HepG2 (cell line): Measurements from ENCODE around the gene PLVAP. TPM values are rescaled to one million over a fixed set of nuclear protein-coding genes. Genes with fewer than 3 reads are reported as not detected.
A peak's percentile ranks its signal among the peaks of the same experiment; 100 is the strongest.

Source experiments
- GABPA ChIP-seq, 2 experiments: IDR thresholded peaks; 2 replicates each; pipeline ENCODE4 v1.6.1; 2011 to 2016; ENCODE audit warnings: low read depth in 2 of 2, low read length in 1 of 2, missing biosample characterization in 1 of 2, missing genetic modification characterization in 1 of 2
- MAF1 ChIP-seq: sonication (generic); formaldehyde crosslinking; IDR thresholded peaks from 2 replicates; pipeline ENCODE4 v1.5.0; 2020; ENCODE audit warnings: missing genetic modification reagents, borderline replicate concordance
- NFRKB ChIP-seq: fragments of 450-650 bp; IDR thresholded peaks from 2 replicates; pipeline ENCODE4 v1.6.1; 2017
- PRPF4 ChIP-seq: fragments of 200-400 bp; formaldehyde crosslinking; IDR thresholded peaks from 2 replicates; pipeline ENCODE4 v1.6.1; 2016; ENCODE audit warnings: low read length, low read depth; ENCODE audit not compliant: poor library complexity, severe bottlenecking
- SP2 ChIP-seq: sonication (generic); formaldehyde crosslinking; IDR thresholded peaks from 2 replicates; pipeline ENCODE4 v1.5.1; 2020; ENCODE audit warnings: mild to moderate bottlenecking, missing genetic modification reagents
- SRSF9 ChIP-seq: fragments of 200-400 bp; formaldehyde crosslinking; IDR thresholded peaks from 2 replicates; pipeline ENCODE4 v1.6.1; 2018; ENCODE audit warnings: borderline replicate concordance, mild to moderate bottlenecking, low read depth, low read length; ENCODE audit not compliant: insufficient read depth, poor library complexity, severe bottlenecking
- ZNF207 ChIP-seq: fragments of 450-650 bp; IDR thresholded peaks from 2 replicates; pipeline ENCODE4 v1.6.1; 2016; ENCODE audit warnings: antibody characterized with exemption, borderline replicate concordance
- ZNF329 ChIP-seq: sonication (generic); formaldehyde crosslinking; IDR thresholded peaks from 2 replicates; pipeline ENCODE4 v1.9.0; 2021; ENCODE audit warnings: low read depth, mild to moderate bottlenecking, missing genetic modification reagents
- ZNF33B ChIP-seq: sonication (generic); formaldehyde crosslinking; IDR thresholded peaks from 2 replicates; pipeline ENCODE4 v1.5.1; 2020; ENCODE audit warnings: mild to moderate bottlenecking, missing genetic modification reagents
- ZNF350 ChIP-seq: sonication (generic); formaldehyde crosslinking; IDR thresholded peaks from 2 replicates; pipeline ENCODE4 v1.4.0; 2020; ENCODE audit warnings: mild to moderate bottlenecking, low read depth, missing genetic modification reagents, borderline replicate concordance
- ZNF646 ChIP-seq: sonication (generic); formaldehyde crosslinking; IDR thresholded peaks from 2 replicates; pipeline ENCODE4 v1.9.0; 2021; ENCODE audit warnings: mild to moderate bottlenecking, missing genetic modification reagents
- polyA plus RNA-seq, 8 experiments: library from polyadenylated mRNA; depleted of rRNA in 3 of 8; stranded (reverse) in 7 of 8; unstranded in 1 of 8; fragments of >200 nt; fragmentation: Illumina TruSeq in 4 of 8; extraction: Trizol in 4 of 8; gene quantifications; 2 replicates each; pipeline versions ENCODE4 v1.2.1 to v1.2.3, GENCODE V29; 2011 to 2016; ENCODE audit warnings: low read depth in 4 of 8, missing spikeins in 1 of 8, mixed read lengths in 1 of 8; ENCODE audit not compliant: insufficient read depth in 1 of 8
- total RNA-seq, 5 experiments: library from RNA; depleted of rRNA; stranded (reverse); fragments of >200 nt; fragmentation: Illumina TruSeq; extraction: Trizol; gene quantifications; 2 replicates each; pipeline ENCODE4 v1.2.3, GENCODE V29; 2016; ENCODE audit warnings: low read depth in 1 of 5
- TF ChIP-seq, protein P1 (sequence below): sonication (generic); formaldehyde crosslinking; IDR thresholded peaks from 2 replicates; pipeline ENCODE4 v1.5.0; 2020; ENCODE audit warnings: mild to moderate bottlenecking, missing genetic modification reagents
- TF ChIP-seq, protein P2 (sequence below): sonication (generic); formaldehyde crosslinking; conservative IDR thresholded peaks from 2 replicates; pipeline ENCODE4 v1.4.0; 2020; ENCODE audit warnings: missing genetic modification reagents
- TF ChIP-seq, protein P3 (sequence below): sonication (generic); formaldehyde crosslinking; IDR thresholded peaks from 2 replicates; pipeline ENCODE4 v1.8.1; 2023; ENCODE audit warnings: mild to moderate bottlenecking, missing genetic modification reagents

Gene PLVAP
- total and polyA plus RNA-seq, 2 of the 13 experiments (the other 11 are each of a cell fraction or from before 2014, with no cell fraction given): 0.26 TPM; not detected in 1

- TF ChIP-seq SP2 (CRISPR knock-in tag) (no peak; the same call in 1 of the 2 replicates), ZNF33B (0 out of 2 replicates have a peak, but pooled peaks have one; percentile 24), PRPF4 (no peak), ZNF350 (peak; percentile 55; the same call in 1 of the 2 replicates), SRSF9 (no peak), NFRKB (no peak), MAF1 (CRISPR knock-in tag) (no peak), ZNF207 (no peak), ZNF646 (no peak), GABPA (IDR thresholded peaks at IDR 0.05; ENCODE audit: low read depth, low read length) (no peak), GABPA (CRISPR knock-in tag; IDR thresholded peaks at IDR 0.05; ENCODE audit: low read depth) (peak; percentile 65), ZNF329 (CRISPR knock-in tag) (no peak)
- TF ChIP-seq, protein P1, sequence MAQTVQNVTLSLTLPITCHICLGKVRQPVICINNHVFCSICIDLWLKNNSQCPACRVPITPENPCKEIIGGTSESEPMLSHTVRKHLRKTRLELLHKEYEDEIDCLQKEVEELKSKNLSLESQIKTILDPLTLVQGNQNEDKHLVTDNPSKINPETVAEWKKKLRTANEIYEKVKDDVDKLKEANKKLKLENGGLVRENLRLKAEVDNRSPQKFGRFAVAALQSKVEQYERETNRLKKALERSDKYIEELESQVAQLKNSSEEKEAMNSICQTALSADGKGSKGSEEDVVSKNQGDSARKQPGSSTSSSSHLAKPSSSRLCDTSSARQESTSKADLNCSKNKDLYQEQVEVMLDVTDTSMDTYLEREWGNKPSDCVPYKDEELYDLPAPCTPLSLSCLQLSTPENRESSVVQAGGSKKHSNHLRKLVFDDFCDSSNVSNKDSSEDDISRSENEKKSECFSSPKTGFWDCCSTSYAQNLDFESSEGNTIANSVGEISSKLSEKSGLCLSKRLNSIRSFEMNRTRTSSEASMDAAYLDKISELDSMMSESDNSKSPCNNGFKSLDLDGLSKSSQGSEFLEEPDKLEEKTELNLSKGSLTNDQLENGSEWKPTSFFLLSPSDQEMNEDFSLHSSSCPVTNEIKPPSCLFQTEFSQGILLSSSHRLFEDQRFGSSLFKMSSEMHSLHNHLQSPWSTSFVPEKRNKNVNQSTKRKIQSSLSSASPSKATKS: no peak
- TF ChIP-seq, protein P2, sequence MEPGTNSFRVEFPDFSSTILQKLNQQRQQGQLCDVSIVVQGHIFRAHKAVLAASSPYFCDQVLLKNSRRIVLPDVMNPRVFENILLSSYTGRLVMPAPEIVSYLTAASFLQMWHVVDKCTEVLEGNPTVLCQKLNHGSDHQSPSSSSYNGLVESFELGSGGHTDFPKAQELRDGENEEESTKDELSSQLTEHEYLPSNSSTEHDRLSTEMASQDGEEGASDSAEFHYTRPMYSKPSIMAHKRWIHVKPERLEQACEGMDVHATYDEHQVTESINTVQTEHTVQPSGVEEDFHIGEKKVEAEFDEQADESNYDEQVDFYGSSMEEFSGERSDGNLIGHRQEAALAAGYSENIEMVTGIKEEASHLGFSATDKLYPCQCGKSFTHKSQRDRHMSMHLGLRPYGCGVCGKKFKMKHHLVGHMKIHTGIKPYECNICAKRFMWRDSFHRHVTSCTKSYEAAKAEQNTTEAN (CRISPR knock-in tag): 0 out of 2 replicates have a peak, but pooled peaks have one; percentile 47
- TF ChIP-seq, protein P3, sequence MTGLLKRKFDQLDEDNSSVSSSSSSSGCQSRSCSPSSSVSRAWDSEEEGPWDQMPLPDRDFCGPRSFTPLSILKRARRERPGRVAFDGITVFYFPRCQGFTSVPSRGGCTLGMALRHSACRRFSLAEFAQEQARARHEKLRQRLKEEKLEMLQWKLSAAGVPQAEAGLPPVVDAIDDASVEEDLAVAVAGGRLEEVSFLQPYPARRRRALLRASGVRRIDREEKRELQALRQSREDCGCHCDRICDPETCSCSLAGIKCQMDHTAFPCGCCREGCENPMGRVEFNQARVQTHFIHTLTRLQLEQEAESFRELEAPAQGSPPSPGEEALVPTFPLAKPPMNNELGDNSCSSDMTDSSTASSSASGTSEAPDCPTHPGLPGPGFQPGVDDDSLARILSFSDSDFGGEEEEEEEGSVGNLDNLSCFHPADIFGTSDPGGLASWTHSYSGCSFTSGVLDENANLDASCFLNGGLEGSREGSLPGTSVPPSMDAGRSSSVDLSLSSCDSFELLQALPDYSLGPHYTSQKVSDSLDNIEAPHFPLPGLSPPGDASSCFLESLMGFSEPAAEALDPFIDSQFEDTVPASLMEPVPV: no peak
Observed at GRCh38 chr19:17340871-17341357, 36.2 kb downstream of the PLVAP start (continued).
